ENCODE data around the gene ABHD8.

ABHD8 gene

DNA sequence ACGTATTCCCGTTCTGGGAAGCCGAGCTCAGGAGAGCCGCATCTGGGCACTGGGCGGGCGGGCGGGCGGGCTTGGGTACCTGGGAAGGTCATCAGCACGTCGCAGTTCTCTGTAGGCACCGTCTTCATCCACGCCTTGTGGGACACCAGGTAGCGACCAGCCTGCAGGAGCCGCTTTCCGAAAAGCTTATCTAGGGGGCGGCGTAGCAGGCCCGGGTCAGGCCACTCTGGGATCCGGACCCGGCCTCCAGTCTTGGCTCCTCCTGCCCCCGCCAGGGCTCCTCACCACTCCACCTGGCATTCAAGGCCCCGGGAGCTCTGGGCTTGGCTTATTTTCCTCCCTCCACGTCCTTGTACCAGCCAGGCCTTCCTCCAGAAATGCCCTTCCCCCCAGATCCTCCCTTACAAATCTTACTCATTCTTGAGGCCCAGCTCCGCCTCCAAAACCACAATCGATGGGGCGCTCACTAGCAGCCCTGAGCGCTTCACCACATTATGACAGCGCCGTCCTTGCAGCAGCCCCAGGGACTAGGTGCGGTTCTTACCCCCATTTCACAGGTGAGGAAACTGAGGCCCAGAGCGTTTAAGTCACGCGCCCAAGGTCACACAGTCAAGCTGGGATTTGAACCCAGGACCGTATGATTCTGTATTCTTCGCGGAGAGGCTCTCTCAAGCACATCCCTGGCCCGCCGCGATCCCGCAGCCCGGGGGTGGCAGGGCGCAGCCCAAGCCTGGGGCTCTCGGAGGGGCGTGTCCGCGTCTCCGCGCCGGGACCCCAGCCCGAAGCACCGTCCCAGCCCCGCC lies 30.6 kb upstream of the ABHD8 start:
- peak; percentile 88 for DNase-seq (ENCODE audit: low spot score)

DNA sequence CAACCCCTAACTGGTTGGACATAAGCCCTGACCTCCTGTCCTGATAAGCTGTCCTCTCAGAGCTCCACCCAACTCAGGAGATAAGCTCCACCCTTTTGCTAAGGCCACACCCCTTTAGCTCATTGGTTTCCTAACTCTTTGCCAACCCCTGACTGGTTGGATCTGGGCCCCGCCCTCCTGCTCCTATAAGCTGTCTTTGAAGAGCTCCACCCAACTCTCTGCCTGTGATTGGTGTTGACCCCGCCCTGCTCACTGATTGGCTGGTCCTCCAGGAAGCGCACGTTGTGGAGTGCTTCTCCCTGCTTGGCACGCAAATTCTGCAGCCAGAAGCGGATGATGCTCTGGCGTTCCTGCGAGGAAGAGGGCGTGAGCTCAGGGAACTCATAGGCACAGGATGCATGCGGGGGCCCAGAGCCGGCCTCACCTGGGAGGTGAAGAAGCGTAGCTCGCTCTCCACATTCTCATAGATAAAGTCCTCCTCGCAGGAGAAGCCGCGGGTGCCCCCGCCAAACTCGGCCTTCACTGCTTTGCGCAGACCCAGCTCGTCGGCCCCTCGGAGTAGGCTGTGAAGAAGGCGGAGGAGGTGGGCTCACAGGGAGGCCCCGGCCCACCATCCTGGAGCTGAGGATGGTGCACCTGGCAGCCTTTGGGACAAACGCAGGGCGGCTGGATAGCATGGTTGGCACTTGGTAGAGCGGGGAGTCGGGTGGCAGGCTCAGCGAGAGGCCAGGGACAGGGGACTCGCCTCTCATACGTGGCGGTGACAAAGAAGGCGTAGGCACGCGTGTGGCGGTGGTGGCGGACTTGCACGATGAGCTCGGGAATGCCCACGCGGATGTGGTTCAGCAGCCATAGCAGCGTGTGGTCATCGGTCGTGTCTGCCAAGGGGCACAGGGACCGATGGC lies 29.7 kb upstream of the ABHD8 start:
- DNase-seq (ENCODE audit: low spot score): peak; percentile 32

DNA sequence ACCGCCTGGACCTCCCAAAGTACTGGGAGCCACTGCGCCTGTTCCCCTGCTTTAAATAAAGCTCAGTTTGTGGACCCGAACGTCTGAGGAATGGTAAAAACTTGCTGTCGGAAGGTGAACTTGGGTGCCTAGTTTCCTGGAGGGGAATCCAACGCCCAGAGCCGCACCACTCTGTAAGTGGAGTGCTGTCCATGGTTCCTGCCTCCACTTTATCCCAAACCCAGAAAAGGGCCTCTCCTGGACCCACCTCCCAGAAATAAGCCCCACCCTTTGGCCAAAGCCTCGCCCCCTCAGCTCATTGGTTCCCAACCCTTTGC lies 29.1 kb upstream of the ABHD8 start:
- DNase-seq (ENCODE audit: low spot score): no peak

DNA sequence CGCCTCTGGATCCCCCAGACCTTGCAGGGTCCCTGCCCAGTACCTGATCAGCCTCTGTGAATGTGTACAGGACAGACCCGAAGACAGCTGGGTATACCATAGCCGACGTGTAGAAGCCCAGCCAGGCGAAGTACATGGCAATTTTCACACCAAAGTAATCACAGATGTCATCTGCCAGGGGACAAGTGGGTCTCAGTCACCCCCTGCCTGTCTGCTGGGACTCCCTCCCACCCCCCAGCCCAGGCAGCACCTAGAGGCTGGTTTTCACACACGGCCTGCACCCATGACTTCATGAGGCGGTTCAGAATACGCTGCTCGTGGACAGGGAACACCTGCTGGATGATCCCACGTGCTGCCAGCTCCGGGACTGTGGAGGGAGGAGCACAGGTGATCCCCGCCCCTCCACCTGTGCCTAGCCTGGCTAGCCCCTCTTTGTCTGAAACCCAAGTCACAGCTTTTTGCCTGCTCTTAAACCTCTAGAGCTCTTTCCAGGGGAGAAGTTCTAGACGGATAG lies 27.9 kb upstream of the ABHD8 start:
- no peak for DNase-seq (ENCODE audit: low spot score)

DNA sequence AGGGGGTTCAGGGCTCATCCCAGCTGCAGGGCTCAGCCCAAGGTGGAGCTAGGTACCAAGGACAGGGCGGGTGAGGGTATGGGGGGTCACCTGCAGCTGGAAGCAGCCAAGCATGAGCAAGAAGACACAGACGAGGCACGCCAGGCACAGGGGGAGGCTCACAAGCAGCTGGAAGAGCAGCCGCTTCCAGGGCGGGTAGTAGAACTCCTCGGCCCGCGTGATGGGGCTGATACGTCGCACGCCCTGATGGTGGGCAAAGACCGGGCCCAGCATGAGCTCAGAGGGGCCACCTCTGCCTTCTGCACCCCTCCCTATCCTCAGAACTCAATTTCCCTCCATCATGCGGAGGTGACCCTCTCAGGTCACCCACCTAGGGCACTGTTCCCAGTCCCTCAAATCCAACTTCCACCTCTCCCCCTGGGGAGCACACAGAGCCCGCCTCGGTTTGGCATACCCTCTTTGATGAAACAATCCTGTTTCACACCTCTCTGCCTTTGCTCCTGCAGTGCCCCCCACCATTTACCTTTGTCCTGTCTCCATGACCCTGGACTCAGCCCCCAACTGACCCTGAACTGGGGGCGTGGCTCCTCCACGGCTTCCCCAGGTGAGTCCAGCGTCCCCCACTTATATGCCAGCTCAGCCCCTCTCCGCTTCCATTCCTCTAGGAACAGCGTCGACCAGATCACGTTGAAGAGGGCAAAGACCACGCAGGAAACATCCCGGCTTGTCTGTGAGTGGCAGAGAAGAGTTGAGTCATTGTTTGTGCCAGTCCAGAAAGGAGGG lies 27.2 kb upstream of the ABHD8 start:
- DNase-seq (ENCODE audit: low spot score): no peak

DNA sequence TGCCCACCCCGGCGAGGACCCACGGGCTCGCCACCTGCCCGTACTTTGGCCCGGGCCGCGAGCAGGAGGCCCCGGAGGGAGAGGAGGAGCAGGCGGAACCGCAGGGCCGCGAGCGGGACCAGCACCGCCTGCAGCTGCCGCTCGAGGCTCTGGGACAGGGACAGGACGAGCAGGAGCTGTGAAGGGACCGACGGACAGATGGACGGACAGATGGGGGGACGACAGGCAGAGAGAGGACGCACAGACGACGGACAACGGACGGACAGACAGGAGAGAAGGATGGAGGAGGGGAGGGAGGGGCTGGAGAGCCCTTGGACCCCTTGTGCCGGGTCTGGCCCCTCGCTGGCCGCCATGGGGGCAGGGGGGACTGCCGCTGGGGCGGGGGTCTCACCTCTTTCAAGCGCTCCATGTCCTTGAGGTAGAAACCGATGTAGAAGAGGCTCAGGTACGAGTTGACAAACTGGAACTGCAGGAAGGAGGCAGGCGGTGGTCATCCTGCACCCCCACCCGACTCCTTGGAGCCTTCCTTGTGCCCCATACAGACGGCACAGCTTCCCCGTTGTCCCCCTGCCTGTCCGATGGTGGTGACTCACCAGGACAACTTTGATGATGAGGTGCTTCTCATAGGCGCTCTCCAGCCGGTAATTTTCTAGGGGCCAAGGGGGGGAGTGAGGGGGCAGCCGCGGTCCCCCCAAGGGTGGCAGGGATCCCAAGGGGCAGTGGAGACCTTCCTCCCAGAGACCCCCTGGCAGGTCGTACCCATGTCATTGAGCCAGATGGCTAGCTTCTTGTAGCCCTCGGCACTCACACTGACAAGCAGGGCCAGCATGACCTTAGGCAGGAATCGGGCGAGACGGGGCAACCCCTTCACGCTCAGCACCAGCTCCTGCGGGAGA lies 26.4 kb upstream of the ABHD8 start:
- no peak for DNase-seq (ENCODE audit: low spot score)

DNA sequence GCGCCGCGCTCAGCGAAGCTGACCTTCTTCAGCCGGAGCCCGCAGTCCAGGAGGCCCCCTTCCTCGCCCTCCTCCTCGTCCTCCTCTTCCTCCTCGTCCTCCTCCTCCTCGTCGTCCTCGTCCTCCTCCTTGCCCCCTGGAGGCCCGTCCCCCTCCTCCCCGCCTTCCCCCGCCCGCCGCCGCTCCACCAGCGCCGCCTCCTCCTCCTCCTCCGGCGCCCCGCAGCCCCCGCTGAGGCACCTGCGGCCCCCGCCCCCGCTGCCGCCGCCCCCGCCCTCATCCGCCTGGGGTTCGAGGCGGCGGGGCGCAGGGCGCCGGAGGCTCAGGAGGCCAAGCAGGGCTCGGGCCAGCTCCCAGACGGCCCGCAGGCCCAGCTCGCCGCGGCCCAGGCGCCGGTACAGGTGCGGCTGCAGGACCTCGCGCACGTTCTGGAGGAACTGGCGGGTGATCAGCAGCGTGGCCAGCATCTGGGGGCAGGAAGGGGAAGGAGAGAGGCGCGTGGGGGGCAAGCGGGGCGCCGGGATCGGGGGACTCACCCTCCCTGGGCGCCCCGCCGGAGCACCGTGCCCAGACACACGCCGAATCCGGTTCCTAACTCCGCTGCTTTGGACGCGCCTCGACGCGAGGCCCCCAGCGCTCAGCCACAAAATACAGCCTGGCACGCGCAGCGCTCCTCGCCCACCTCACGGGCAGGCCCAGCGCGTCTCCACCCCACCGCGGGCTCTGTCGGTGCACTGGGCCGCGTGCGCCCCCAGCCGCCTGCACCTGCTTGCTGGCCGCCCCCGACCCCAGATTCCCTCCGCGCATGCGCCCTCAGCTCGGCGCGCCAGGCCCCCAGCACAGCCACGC lies 25.5 kb upstream of the ABHD8 start:
- no peak for DNase-seq (ENCODE audit: low spot score)

DNA sequence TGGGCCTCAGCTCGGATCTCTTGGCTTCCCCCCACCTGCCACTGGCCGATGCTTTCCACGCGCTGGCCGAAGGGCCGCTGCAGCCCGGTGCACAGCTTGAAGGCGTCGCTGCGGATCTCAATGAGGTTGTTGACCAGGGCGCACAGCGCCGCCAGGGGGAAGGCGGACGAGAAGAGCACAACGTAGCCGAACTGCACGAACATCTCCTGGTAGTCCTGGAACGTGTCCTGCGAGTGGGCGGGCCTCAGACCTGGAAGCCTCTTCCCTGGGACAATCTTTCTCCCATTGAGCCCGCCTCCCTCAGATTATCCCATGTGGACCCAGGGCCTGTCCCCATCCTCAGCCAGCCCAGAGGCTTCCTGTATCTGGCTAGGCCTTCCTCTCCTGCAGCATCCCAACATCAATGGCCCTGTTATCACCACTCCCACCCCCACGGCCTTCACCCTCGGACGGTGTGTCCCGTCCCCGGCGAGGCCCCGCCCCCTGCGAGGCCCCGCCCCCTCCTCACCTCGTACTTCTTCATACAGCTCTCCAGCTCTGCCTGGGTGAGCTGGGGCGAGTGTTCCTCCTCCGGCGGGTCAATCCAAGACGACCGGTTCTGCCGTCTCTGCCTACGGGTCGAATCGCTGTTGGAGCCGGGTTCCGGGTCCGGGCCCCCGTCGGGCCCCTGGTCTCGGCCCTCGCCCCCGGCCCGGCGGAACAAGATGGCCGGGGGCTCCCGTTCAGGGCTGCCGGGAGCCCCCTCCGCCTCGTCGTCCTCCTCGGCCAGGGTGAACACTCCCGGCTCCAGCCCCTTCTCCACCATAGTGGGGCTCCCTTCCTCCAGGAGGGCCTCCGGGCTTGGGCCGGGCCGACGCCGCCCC lies 24.7 kb upstream of the ABHD8 start:
- peak; percentile 37 for DNase-seq (ENCODE audit: low spot score)

DNA sequence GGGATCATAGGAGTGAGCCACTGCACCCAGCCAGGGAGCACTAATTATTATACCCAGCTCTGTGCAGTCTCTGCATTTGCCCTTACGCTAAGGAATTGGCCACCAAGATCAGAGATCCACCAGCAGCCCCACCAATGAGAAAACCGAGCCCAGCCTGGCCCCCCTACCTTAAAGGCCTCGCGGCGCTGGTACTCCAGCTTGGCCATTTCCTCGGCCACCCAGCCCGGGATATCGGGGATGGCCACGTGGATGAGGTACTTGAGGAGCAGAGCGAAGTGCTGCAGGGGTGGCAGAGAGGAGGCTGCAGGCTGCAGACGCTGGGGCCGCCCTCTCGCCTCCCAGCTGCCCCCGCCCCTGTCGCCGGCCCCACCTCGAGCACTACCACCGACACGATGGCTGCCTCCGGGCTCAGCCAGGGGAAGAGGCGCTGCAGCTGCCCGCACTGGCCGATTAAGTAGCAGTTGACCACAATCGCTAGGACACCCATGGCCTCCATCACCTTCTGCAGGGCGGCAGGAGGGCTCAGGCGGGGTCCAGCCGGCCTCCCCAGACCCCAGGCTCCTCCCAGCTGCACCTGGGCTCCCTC lies 23.9 kb upstream of the ABHD8 start:
- no peak for DNase-seq (ENCODE audit: low spot score)

DNA sequence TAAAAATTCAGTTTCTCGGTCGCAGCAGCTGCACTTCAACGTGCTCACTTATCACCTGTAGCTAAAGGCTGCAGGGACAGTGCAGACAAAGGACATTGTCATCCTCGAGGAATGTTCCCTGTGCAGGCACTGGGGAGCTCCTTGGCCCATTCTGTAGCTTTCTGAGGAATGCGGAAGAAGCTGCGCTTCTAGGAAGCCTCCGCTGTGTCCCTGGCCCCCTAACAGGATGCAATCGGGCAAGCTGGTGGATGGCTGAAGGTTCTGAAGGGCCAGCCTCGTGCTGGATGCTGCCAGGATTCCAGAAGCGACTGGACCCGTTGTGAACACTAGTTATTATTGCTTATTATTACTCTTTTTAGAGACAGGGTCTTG lies 23.4 kb upstream of the ABHD8 start:
- DNase-seq (ENCODE audit: low spot score): no peak

DNA sequence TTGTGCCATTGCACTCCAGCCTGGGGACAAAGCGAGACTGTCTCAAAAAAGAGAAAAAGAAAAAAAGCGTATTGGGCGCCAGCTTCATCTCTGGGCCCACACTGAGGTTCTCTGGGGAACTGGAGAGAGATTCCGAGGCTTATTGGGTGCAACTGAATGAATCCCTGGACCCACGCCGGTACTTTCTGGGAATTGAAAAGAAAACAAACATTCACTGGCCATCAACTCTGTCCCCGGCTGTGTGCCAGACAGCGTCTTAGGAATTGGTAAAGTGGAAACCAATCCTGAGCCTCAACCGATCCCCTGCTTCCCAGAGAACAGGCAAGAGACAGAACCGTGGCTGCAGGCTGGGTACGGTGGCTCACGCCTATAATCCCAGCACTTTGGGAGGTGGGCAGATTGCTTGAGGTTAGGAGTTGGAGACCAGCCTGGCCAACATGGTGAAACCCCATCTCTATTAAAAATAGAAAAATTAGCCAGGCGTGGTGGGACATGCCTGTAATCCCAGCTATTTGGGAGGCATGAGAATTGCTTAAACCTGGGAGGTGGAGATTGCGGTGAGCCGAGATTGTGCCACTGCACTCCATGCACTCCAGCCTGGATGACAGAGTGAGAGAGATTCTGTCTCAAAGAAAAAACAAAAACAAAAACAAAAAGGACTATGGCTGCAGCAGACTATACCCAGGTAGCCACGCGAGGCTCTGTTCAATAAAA lies 22.8 kb upstream of the ABHD8 start:
- no peak for DNase-seq (ENCODE audit: low spot score)

DNA sequence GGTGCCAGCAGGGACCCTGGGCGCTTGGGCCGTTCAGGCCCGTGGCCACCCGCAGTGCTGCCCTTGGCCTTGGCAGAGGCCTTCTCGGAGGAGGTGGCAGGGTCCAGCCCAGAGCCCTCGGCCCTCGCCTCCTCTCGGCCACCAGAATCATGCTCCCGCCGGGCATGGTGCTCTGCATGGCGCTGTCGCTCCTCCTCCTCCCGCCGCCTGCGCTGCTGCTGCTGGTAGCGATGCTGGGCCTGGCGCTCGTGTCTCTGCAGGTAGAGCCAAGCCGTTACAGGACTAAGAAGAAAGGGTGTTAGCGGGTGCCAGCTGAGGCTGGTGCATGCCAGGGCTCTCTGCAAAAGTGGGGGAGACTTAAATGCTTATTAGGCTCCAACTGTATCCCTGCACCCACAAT lies 21.9 kb upstream of the ABHD8 start:
- DNase-seq (ENCODE audit: low spot score): no peak

DNA sequence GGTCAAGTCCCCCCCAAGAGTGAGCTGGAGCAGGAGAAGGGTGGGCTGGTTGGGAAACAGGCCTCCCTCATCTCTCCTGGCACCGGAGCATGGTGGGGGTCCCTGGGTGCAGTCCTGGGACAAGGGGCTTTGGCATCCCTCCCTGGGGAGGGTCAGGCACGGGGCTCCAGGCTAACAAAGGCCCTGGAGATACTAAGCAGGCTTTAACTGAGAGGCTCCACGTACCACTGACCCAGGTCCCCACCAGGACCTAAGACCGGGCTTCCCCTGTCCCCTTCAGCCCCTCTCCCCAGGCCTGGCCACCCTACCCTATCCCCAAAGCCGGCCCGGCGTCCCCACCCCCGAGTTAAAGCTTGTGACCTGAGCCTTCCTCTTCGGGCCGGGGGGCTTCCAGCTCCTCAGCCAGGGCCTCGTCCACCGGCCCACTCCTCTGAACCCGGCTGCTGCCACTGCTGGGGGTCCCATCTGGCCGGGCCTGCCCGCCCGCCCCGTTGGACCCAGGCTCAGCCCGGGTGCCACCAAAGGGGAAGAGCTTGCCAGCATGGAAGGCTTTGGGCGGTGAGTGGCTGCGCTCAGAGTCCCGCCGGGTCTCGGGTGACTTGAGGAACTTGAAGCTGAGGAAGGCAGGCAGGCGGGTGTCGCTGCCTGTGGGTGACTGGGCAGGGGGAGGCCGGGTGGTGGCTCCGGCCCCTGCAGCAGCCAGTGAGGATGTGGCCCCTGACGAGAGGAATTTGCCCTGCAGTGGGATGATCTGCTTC lies 21.3 kb upstream of the ABHD8 start:
- DNase-seq (ENCODE audit: low spot score): no peak

DNA sequence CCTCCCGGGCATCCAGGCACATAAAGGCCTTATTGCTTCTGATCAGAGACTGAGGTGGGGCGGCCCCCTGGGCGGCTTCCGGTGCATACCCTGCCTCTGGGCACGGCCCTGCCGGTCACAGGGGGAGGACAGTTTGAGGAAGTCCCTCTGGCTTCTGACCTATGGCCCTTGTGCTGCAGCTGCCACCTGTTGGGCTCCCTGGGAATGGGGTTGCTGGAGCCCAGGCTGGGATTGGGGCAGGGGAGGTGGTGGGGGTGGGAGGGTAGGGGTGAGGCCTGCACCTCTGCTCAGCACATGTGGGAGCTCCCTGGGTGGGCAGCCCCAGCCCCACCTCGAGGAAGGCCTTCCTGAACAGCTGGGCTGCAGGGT lies 20.7 kb upstream of the ABHD8 start:
- DNase-seq (ENCODE audit: low spot score): no peak

DNA sequence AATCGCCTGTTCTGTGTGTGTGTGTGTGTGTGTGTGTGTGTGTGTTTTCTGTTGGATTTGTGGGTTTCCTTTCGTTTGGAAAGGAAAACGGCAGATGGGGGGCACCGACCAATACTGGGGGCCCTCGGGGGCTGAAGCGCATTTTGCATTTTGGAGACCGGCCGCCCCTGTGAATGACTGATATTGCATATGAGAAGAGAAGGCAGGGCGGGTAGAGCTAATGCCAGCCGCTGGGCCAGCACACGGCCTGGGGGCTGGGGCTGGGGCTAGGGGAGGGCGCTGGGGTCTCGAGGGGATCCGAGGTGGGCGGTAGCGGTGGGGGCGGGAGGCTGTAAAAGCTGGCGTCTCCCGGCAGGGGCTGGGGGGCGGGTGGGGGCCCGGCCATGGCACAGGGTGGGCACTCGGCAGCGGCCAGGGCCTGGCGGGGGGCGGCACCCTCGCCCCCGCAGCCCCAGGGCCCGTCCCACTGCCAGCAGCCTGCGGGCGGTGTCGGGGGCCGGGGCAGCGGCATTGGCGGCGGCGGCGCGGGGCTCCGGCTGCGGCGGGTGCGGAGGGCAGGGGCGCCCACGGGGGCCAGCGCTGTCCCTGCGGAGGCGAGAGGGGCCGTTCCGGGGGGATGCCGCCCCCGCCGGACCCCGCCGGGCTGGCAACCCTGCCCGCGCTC lies 20.2 kb upstream of the ABHD8 start:
- DNase-seq (ENCODE audit: low spot score): no peak

DNA sequence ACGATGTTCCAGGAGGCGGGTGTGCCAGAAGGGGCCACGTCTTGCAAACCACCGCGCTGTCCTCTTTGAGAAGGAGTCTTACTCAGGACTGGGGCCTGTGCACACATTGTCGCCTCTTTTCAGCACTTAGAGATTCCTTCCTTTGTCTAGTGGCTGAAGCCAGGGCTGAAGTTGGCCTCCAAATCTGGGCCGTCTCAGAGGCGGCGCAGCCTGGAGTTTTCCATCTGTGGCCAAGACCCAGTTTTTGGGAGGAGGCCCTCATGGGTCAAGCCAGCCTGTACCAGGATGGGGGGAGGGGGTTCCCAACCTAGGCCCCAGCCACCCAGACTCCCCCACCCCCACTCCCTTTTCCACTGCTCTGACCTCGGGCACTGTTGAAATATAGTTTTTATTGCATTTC lies 19.6 kb upstream of the ABHD8 start:
- no peak for DNase-seq (ENCODE audit: low spot score)
